Measurements from ENCODE around the gene SLC39A1.

SLC39A1 gene

GRCh38 chr1:153937331-153937730 lies 26.0 kb downstream of the SLC39A1 start:
- peaks cover 71% of the 10 kb centered on the region for H3K4me1 Mint-ChIP-seq (ENCODE audit: low read depth)
- H3K27me3 Mint-ChIP-seq, result no peaks in the 10 kb centered on the region
- H3K27ac Mint-ChIP-seq, result no peak overlapping the region
- intact Hi-C loops (cut with micrococcal nuclease), result no loop called here
- H3K4me3 Mint-ChIP-seq, result no peak overlapping the region
- H3K9me3 Mint-ChIP-seq, result no peaks in the 10 kb centered on the region
- peaks cover 100% of the 10 kb centered on the region for H3K36me3 Mint-ChIP-seq (ENCODE audit: low read depth)

- Mint-ChIP-seq H3K4me1 (ENCODE audit: low read depth) (peaks cover 61% of the 10 kb centered on the region), H3K27ac (peak overlapping the region; percentile 16), H3K9me3 (no peaks in the 10 kb centered on the region), H3K27me3 (no peaks in the 10 kb centered on the region), H3K4me3 (no peak overlapping the region), H3K36me3 (ENCODE audit: low read depth) (peaks cover 100% of the 10 kb centered on the region)
- intact Hi-C loops (cut with micrococcal nuclease), result no loop called here
These were observed 27.1 kb downstream of the SLC39A1 start for GRCh38 chr1:153936011-153936802.

- Mint-ChIP-seq H3K36me3 (ENCODE audit: low read depth) (peaks cover 100% of the 10 kb centered on the region), H3K4me3 (no peak overlapping the region), H3K27ac (peak overlapping the region; percentile 38), H3K4me1 (ENCODE audit: low read depth) (peaks cover 46% of the 10 kb centered on the region), H3K27me3 (no peaks in the 10 kb centered on the region), H3K9me3 (no peaks in the 10 kb centered on the region)
- intact Hi-C loops (cut with micrococcal nuclease), result no loop called here
These were observed 28.6 kb downstream of the SLC39A1 start for GRCh38 chr1:153934746-153935145.

GRCh38 chr1:153933955-153934354 lies 29.4 kb downstream of the SLC39A1 start:
- peaks cover 42% of the 10 kb centered on the region for H3K4me1 Mint-ChIP-seq (ENCODE audit: low read depth)
- intact Hi-C loops (cut with micrococcal nuclease), result no loop called here
- no peak overlapping the region for H3K27ac Mint-ChIP-seq
- no peaks in the 10 kb centered on the region for H3K27me3 Mint-ChIP-seq
- no peaks in the 10 kb centered on the region for H3K9me3 Mint-ChIP-seq
- peaks cover 100% of the 10 kb centered on the region for H3K36me3 Mint-ChIP-seq (ENCODE audit: low read depth)
- no peak overlapping the region for H3K4me3 Mint-ChIP-seq

GRCh38 chr1:153933430-153933829 lies 29.9 kb downstream of the SLC39A1 start:
- intact Hi-C loops (cut with micrococcal nuclease), result no loop called here
- no peaks in the 10 kb centered on the region for H3K9me3 Mint-ChIP-seq
- peaks cover 98% of the 10 kb centered on the region for H3K36me3 Mint-ChIP-seq (ENCODE audit: low read depth)
- H3K4me3 Mint-ChIP-seq, result no peak overlapping the region
- peaks cover 41% of the 10 kb centered on the region for H3K4me1 Mint-ChIP-seq (ENCODE audit: low read depth)
- H3K27me3 Mint-ChIP-seq, result no peaks in the 10 kb centered on the region
- H3K27ac Mint-ChIP-seq, result no peak overlapping the region

- H3K27ac Mint-ChIP-seq, result no peak overlapping the region
- H3K4me3 Mint-ChIP-seq, result no peak overlapping the region
- intact Hi-C loops (cut with micrococcal nuclease), result no loop called here
- peaks cover 88% of the 10 kb centered on the region for H3K36me3 Mint-ChIP-seq (ENCODE audit: low read depth)
- H3K9me3 Mint-ChIP-seq, result no peaks in the 10 kb centered on the region
- H3K27me3 Mint-ChIP-seq, result no peaks in the 10 kb centered on the region
- H3K4me1 Mint-ChIP-seq (ENCODE audit: low read depth), result peaks cover 37% of the 10 kb centered on the region
These were observed 30.9 kb downstream of the SLC39A1 start for GRCh38 chr1:153932156-153933131.

GRCh38 chr1:153929981-153930948 lies 33.1 kb downstream of the SLC39A1 start:
- no peaks in the 10 kb centered on the region for H3K27me3 Mint-ChIP-seq
- H3K36me3 Mint-ChIP-seq (ENCODE audit: low read depth), result peaks cover 66% of the 10 kb centered on the region
- peaks cover 34% of the 10 kb centered on the region for H3K4me1 Mint-ChIP-seq (ENCODE audit: low read depth)
- H3K4me3 Mint-ChIP-seq, result no peak overlapping the region
- H3K9me3 Mint-ChIP-seq, result no peaks in the 10 kb centered on the region
- intact Hi-C loops (cut with micrococcal nuclease), result loop anchor here (10.0 kb wide), 1 partner anchor 125 kb away; no protein-coding TSS in a partner anchor
- no peak overlapping the region for H3K27ac Mint-ChIP-seq

GRCh38 chr1:153929426-153929825 lies 33.9 kb downstream of the SLC39A1 start:
- no peak overlapping the region for H3K27ac Mint-ChIP-seq
- no peak overlapping the region for H3K4me3 Mint-ChIP-seq
- H3K36me3 Mint-ChIP-seq (ENCODE audit: low read depth), result peaks cover 58% of the 10 kb centered on the region
- H3K27me3 Mint-ChIP-seq, result no peaks in the 10 kb centered on the region
- intact Hi-C loops (cut with micrococcal nuclease), result loop anchor here (10.0 kb wide), 1 partner anchor 125 kb away; no protein-coding TSS in a partner anchor
- no peaks in the 10 kb centered on the region for H3K9me3 Mint-ChIP-seq
- H3K4me1 Mint-ChIP-seq (ENCODE audit: low read depth), result peaks cover 25% of the 10 kb centered on the region

- Mint-ChIP-seq H3K36me3 (ENCODE audit: low read depth) (peaks cover 52% of the 10 kb centered on the region), H3K27ac (no peak overlapping the region), H3K27me3 (no peaks in the 10 kb centered on the region), H3K4me3 (no peak overlapping the region), H3K4me1 (ENCODE audit: low read depth) (peaks cover 20% of the 10 kb centered on the region), H3K9me3 (no peaks in the 10 kb centered on the region)
- intact Hi-C loops (cut with micrococcal nuclease), result loop anchor here (10.0 kb wide), 1 partner anchor 124 kb away; no protein-coding TSS in a partner anchor
These were observed 34.5 kb downstream of the SLC39A1 start for GRCh38 chr1:153928791-153929341.

GRCh38 chr1:153928245-153928644 lies 35.1 kb downstream of the SLC39A1 start:
- H3K36me3 Mint-ChIP-seq (ENCODE audit: low read depth), result peaks cover 46% of the 10 kb centered on the region
- H3K9me3 Mint-ChIP-seq, result no peaks in the 10 kb centered on the region
- no peak overlapping the region for H3K27ac Mint-ChIP-seq
- intact Hi-C loops (cut with micrococcal nuclease), result loop anchor here (10.0 kb wide), 1 partner anchor 123 kb away; no protein-coding TSS in a partner anchor
- H3K4me3 Mint-ChIP-seq, result no peak overlapping the region
- peaks cover 23% of the 10 kb centered on the region for H3K4me1 Mint-ChIP-seq (ENCODE audit: low read depth)
- no peaks in the 10 kb centered on the region for H3K27me3 Mint-ChIP-seq

GRCh38 chr1:153926405-153926804 lies 36.9 kb downstream of the SLC39A1 start:
- no peak overlapping the region for H3K4me3 Mint-ChIP-seq
- no peak overlapping the region for H3K27ac Mint-ChIP-seq
- peaks cover 40% of the 10 kb centered on the region for H3K36me3 Mint-ChIP-seq (ENCODE audit: low read depth)
- no peaks in the 10 kb centered on the region for H3K9me3 Mint-ChIP-seq
- H3K27me3 Mint-ChIP-seq, result no peaks in the 10 kb centered on the region
- intact Hi-C loops (cut with micrococcal nuclease), result loop anchor here (10.0 kb wide), 1 partner anchor 122 kb away; no protein-coding TSS in a partner anchor
- H3K4me1 Mint-ChIP-seq (ENCODE audit: low read depth), result peaks cover 23% of the 10 kb centered on the region

GRCh38 chr1:153922972-153923925 lies 40.1 kb downstream of the SLC39A1 start, which contains the start of gene GATAD2B:
TSS of gene GATAD2B (minus strand) at chr1:153922972. CDS start at chr1:153828347, 94,625 bp downstream.
- Mint-ChIP-seq H3K4me1 (ENCODE audit: low read depth) (peaks cover 41% of the 10 kb centered on the region), H3K4me3 (peak within 1 kb of the TSS; percentile 95)
- intact Hi-C loops (cut with micrococcal nuclease), result loop anchor here (1.0 to 10.0 kb wide), 4 partner anchors 22 to 118 kb away; partner anchors contain the start of genes CRTC2 and RAB13

More at GRCh38 chr1:153922972-153923925, 40.1 kb downstream of the SLC39A1 start, which contains the start of gene GATAD2B:
- no peaks in the 10 kb centered on the region for H3K27me3 Mint-ChIP-seq
- H3K9me3 Mint-ChIP-seq, result no peaks in the 10 kb centered on the region
- peak within 1 kb of the TSS; percentile 92 for H3K27ac Mint-ChIP-seq
- H3K36me3 Mint-ChIP-seq (ENCODE audit: low read depth), result peaks cover 19% of the 10 kb centered on the region
